HUDEP-2 (cell line): ENCODE data around the gene DNAJC10.
"Not testable (repeated sequence)": the region's sequence is repeated elsewhere in the genome, so short reads cannot be mapped to it uniquely, and the experiment has no call there.

Experiments used
- DNase-seq, 76 experiments: peaks; one replicate each; lab custom pipeline; 2025; ENCODE audit not compliant: unreplicated experiment in 76 of 76; lab: John Stamatoyannopoulos, UW

The DNAJC10 gene

DNA sequence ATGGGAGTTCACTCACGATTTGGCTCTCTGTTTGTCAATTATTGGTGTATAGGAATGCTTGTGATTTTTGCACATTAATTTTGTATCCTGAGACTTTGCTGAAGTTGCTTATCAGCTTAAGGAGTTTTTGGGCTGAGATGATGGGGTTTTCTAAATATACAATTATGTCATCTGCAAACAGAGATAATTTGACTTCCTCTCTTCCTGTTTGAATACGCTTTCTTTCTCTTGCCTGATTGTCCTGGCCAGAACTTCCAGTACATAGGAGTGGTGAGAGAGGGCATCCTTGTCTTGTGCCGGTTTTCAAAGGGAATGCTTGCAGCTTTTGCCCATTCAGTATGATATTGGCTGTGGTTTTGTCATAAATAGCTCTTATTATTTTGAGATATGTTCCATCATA lies 66.6 kb downstream of the DNAJC10 start:
- DNase-seq, result not testable (repeated sequence)

DNA sequence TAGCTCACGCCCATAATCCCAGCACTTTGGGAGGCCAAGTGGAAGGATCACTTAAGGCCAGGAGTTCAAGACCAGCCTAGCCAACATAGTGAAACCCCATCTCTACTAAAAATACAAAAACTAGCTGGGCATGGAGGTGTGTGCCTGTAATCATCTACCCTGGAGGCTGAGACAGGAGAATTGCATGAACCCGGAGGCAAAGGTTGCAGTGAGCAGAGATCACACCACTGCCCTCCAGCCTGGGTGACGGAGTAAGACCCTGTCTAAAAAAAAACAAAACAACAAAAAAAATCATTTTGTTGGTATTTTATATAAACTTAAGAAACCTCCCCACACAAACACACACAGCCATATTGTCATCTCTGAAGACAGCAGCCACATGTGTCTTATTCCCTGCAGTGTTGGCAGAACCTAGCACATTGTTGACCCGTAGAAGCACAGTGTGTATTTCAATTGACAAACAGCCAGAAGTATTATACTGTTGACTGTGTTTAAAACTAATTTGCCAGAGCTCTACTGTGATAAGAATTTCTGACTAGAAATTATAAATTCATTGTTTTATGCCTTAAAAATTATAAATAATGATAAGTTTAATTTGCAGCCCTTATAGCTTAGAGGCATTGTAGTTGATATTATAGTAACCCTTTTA lies 68.1 kb downstream of the DNAJC10 start:
- no peak for DNase-seq

DNA sequence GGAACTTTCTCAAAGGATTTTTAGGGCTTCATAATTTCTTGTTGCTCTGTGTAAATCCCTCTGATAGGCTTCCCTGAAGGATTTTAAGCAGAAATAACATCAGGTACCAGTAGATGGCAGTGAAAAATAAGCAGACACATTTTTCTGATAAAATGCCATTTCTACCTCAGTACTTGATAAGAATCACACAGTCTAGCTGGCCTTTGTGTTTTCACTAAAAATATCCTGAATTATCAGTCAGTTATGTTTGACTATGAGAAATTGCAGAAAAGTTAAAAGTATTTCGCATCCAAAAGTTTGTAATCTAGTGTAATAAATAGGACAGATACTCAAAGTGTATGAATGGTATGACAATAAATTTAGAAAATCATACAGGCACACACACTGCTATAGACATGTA lies 68.7 kb downstream of the DNAJC10 start:
- peak in 20 of 76 experiments; percentile 2 to 53 (median 16) for DNase-seq

DNA sequence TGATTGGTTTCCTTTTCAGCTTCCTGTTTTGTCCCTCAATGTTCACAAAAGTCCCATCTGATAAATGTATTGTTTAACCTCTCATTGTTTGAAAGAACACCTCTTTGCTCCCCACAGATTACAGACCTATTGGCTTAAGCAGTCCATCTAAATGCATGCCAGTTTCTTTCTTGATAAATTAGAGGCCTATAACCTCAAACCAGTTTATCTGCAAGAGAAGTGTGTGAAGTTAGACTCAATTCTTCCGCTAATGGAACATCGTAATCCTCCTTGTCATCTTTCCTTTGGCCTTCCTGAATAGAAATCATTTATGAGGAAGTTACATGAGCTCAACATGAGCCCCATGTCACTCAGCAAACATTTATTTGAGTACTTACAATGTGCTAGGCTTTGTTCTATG lies 76.4 kb downstream of the DNAJC10 start:
- DNase-seq, result no peak

DNA sequence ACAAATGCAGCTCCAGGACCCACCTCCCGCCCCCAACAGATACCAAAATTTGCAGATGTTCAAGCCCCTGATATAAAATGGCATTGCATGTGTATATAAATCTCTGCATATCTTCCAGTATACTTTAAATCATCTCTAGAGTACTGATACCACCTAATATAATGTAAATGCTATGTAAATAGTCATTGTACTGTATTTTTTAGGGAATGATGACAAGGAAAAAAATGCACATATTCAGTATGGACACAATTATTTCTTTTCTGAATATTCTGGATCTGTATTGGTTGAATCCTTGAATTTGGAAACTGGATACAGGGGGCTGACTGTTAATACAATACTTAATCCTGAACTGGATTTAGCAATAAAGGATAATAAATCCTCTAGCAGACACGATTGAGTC lies 82.7 kb downstream of the DNAJC10 start:
- DNase-seq, result no peak

DNA sequence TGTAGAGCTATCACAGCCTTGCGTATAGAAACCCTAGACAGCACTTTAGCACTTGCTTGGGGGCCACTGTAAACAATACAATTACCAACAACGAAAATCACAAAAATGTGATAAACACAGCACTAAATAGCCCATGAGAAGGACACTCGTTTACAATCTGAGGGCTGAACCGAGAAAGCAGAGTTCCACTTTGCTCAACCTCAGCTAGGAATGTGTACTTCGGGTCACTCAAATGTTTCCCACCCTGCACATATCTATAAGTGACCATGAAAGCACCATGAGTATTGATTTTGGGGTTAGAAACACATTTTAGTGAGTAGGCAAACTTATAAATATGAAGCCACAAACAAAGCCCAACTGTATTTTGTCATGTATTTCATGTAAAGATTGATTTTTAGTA lies 88.1 kb downstream of the DNAJC10 start:
- no peak for DNase-seq

DNA sequence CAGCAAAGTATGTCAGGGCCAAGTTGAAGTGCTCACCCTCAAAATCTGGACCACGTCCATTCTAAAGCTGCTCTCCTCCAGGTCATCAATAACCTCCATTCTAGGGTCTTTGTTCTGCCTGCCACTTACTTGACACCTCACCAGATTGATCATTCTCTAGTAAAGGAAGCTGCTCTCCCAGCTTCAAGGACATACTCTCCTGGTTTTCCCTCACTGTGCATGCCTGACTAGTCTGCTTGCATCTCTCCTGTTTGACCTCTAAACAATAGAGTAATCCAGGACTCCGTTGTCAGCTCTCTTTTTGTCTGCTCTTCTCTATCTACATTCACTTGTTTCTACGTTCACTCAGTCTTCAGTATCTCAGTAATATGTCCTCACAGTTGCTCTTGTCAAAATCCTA lies 91.3 kb downstream of the DNAJC10 start:
- DNase-seq, result no peak

DNA sequence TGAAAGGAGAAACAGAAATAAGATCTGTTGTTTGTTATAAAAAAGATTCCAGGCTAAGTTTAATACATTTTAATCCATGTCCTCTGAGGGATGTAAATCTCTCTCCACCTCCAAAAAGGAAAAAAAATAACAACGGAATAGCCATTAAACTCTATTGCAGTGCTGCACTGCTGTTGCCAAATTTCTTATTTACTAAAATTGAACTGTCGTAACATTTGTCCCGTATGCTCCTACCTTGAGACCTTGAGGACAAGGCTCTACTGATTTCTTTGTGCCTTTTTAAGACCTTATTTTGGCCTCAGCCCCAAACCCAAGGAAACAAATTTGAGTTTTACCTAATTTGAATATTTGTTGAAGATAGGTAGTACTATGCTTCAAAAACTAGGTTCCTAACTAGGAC lies 94.0 kb downstream of the DNAJC10 start:
- no peak for DNase-seq

DNA sequence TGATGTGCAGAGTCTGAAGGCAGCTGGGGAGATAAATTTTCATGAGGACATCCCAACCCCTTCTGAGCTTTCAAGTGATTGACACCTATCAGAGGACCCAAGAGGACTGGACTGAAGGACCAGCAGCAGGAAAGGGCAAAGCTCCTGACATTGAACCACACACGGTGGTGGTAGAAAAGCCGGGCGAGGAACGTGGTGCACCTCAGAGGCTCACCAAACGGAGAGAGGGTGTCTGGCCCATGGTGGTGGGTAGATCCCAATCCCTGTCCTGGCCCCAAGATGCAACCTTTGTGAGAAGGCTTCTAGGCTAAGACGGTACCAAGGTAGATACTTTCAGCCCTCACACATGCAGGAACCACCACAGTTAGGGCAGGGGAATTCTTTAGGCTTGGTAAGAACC lies 98.3 kb downstream of the DNAJC10 start:
- no peak for DNase-seq

DNA sequence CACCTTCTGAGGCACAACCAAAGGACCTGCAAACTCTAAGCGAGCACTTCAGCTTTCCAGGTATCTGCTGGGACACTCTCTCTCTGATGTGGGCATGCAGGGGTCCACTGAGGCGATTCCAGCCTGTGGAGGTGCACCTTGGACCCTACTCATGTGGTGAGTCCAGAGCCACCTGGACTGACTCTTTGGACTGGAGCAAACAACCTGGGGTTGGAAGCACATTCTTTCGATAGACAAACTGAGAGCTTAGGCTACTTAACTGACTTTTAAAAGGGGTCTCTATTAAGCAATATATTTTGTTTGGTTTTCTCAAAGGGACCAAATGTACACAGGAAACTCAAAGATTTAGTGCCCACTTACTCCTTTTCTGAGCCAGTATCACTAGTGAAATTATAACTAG lies 98.7 kb downstream of the DNAJC10 start:
- no peak for DNase-seq

DNA sequence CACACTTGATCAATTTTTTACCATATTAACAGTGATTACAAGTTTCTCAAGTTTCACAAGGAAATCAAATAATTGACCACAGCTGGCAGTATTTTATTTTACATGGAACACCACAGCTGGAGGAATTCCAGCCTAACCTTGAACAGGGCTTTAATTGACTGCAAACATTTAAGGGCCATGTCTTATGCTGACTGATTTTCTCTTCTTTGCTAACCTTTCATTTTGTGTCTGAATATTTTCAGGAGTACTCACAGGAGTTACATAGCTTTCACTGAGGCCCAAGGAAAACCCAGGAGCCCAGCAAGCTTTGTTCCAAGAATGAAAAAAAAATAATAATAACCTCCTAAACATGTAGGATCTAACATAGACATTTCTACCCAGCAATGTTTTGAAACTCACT lies 100.8 kb downstream of the DNAJC10 start:
- DNase-seq, result no peak

DNA sequence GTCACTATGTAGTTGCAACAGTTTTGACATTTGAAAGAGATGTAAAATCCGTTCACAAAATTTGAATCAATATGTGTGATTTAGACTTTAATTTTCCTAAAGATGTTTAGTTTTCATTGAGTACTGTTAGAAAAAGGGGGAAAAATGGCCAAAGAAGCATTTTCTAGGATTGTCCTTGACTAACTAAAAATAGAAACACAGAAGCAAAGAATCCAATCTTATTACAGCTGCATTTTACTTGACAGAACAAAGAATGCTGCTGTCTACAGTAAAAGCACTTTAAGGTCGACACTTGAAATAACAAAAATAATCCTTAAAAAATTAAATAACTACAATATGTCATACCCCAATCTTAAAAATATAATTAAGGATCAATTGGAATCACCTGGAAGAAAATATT lies 101.5 kb downstream of the DNAJC10 start:
- DNase-seq, result no peak

DNA sequence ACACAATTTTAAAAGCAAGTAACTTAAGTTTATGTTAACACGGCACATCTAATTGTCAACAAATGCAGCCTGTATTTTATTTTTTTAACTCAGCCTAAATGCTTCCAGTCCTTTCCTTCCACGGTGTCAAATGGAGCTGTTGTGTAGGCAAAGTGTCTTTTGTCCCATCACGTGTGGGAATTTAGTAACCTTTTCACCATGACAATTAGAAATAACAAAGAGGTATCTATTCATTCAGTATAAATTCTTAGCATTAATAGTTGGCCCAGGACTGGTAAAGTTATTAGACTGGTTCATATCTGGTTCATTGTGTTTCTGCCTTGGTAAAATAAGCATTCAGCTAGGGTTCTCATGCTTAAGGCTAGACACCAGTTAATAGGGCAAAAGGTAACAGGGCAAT lies 102.4 kb downstream of the DNAJC10 start:
- DNase-seq, result no peak

DNA sequence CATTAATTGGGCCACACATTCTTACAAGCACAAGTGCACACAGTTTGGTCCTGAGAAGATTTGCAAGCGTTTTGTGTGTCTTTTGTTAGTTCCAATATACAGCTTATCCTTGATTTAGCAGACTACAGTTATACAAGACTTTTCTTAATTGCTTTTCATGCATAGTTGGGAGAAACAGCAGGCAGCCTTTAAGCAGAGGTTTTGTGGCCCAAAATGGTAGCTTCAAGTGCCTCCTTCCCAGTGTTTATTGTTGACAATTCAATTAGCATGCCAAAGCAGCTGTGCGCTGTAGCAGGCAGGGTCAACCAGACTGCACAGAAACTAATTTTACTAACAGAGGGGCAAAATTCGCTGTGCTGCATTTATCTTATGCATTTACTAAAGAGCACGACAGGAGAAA lies 102.9 kb downstream of the DNAJC10 start:
- DNase-seq, result no peak

DNA sequence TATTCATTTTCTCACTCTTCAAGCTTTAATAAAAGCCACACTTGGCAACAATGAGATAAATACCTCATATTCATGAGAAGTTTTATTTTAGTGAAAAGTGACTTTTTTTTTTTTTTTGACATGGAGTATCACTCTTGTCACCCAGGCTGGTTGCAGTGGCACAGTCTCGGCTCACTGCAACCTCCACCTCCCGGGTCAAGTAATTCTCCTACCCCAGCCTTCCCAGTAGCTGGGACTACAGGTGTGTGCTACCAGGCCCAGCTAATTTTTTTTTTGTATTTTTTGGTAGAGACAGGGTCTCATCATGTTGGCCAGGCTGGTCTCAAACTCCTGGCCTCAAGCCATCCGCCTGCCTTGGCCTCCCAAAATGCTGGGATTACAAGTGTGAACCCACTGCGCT lies 103.4 kb downstream of the DNAJC10 start:
- no peak for DNase-seq

DNA sequence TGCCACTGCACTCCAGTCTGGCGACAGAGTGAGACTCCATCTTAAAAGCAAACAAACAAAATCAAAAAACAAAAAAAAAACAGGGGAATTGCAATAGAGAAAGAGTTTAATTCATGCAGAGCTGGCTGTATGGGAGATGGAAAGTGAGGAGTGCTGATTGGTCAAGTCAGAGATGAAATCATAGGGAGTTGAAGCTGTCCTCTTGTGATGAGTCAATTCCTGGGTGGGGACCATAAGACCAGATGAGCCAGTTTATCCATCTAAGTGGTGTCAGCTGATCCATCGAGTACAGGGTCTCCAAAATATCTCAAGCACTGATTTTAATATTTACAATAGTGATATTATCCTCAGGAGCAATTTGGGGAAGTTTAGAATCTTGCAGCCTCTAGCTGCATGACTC lies 105.1 kb downstream of the DNAJC10 start:
- DNase-seq, result no peak

DNA sequence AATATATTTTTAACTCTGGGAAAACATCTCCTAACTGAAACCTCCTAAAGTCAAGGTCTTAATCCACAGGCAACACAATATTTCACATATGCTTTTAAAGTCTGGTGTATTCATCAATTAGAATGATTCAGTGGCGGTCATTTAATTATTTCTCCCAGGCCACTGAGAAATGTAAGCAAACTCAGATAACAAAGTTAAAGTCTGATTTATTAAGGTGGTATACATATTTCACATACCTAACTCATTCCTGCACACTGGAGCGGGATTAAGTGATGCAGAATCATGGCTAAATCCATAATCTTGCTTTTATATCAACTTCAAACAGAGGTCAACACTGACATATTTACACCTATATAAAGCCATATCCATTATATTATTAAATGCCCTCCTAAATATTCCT lies 106.7 kb downstream of the DNAJC10 start:
- DNase-seq, result no peak

DNA sequence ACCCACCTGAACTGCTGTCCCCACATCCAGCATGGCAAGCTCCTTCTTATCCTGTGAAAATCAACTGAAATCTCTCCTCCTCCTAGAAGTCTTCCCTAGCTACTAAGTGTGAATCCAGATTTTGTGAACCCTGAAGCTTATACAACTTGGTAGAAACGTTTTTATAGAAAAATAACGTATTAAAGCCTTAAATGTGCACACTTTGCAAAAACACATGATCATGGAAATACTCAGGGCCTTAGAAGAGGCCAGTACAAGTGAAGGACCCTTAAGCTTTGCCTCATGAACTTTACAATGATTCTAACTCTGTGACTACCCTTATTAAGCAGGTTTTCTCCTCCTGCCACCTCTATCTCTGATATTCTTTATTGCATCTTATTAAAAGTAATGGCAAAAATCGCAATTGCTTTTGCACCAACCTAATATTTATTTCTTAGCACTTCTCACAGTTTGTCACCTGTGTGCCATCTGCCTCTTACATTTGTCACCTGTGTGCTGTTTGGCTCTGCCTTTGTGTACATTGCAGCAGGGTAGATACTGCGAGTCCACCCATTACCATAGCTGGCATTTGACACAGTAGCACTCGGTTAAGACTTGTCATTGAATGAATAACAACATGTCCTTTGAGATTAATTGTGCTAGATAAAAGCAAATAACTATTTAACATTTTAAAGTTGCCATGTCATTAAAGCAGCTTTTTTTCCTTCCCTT lies 108.2 kb downstream of the DNAJC10 start:
- DNase-seq, result no peak

DNA sequence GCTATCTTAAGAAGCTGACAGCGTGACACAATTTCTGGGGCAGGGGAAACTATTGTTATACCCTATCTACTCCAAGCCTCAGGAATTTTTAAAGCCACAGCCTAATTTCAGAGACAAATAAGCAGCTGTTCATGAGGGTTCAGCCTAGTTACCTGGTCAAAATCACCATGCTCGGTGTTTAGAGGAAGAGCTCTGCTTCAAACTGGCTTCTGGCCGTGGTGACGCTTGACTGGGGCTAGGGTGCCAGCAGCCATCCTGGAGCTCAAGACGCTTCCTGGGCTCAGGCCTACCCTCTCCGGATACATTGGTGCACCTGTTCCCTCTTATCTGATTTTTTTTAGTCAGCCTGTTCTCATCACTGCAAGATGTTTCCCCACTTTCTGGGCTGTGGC lies 108.7 kb downstream of the DNAJC10 start:
- no peak for DNase-seq

DNA sequence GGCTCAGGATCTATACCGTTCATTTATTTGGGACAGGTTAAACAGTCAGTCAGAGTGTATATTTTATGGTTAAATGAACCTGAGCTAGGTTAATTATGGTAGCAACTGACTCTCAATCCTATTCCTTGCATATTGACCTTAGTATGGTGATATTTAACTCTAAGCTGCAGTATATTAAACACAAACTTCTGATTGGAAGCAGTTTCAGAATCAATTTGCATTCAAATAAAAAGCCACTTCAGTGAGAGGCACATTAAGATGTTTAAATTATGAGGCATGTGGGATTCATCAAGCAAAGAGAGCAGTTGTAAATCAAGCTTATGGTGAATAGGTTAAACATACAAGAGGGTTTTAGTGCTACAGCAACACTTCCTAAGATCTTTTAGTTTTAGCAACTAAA lies 110.0 kb downstream of the DNAJC10 start:
- DNase-seq, result no peak

DNA sequence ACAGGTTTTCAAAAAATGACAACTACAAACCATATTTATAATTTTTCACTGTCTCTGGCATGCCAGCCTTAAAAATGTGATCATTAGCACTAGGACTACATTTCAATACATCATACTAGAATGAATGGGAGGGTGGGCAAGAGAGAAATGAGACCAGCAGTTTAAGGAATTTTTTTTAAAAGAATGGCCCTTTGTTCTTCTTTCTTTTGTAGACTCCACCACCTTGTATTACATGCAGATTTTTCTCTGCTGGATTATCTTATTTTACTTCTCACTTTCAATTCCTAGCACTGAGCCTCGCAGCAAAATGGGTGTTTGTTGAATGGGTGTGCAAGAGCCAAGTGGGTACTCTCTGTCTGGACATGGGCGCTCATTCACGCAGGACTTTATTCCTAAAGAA lies 110.4 kb downstream of the DNAJC10 start:
- no peak for DNase-seq

DNA sequence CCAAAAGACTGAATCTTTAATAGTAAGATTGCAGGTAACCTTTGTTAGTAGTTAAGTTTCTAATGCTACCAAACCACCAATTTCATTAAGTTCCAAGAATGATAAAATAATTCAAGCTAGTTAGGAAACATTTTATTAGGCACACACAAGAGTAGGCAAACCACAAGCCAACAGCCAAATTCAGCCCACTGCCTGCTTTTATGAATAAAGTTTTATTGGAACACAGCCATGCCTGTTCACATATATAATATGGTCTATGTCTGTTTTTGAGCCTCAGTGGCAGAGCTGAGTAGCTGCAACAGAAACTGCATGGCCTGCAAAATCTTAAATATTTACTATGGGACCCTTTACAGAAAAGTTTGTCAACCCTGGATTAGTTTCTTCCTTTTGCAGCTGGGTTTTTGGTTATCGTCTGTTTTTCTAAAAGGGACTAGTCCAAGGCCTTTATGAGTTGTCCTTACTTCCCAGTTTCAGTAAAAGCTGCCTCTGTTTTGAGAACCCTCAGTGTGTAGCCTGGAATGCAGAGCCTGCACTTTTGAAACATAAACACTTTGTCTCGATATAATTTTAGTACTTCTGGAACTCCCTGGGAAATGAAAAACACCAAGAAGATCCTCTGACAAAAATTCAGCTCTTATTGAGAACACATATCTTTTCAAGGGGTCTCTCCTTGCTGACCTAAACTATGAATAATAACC lies 111.3 kb downstream of the DNAJC10 start:
- DNase-seq, result no peak
